Fibroblast of lung (primary cell): Measurements from ENCODE around the gene CRYBA2. TPM values are rescaled to one million over a fixed set of nuclear protein-coding genes. Genes with fewer than 3 reads are reported as not detected.
A peak's percentile ranks its signal among the peaks of the same experiment; 100 is the strongest.

Experiments used
- DNase-seq, 2 donors: peaks; one replicate each; pipeline versions ENCODE4 v3.0.0 to v3.0.0-alpha.2; 2010; ENCODE audit warnings: low read depth in 2 of 2
- H2AFZ ChIP-seq: 2 replicates; pipeline ENCODE4 v1.5.1; 2012; ENCODE audit warnings: low read length, control low read depth, inconsistent platforms
- H3K27ac ChIP-seq: 2 replicates; pipeline ENCODE4 v1.5.1; 2011; ENCODE audit warnings: low read length, control low read depth; ENCODE audit not compliant: insufficient read depth
- H3K27me3 ChIP-seq: 2 replicates; pipeline ENCODE4 v1.5.1; 2011; ENCODE audit warnings: mild to moderate bottlenecking, low read length; ENCODE audit not compliant: control insufficient read depth, insufficient read depth
- H3K36me3 ChIP-seq: 2 replicates; pipeline ENCODE4 v1.5.1; 2011; ENCODE audit warnings: low read length; ENCODE audit not compliant: control insufficient read depth, insufficient read depth
- H3K4me1 ChIP-seq: 2 replicates; pipeline ENCODE4 v1.5.1; 2011; ENCODE audit warnings: low read length; ENCODE audit not compliant: control insufficient read depth, insufficient read depth; ENCODE audit errors: extremely low read depth
- H3K4me2 ChIP-seq: 2 replicates; pipeline ENCODE4 v1.5.1; 2011; ENCODE audit warnings: low read length, control low read depth; ENCODE audit not compliant: insufficient read depth; ENCODE audit errors: extremely low read depth
- H3K4me3 ChIP-seq, 4 experiments: fragments of 200-600 bp in 1 of 4; sonication (generic) in 1 of 4; replicated peaks in 1 of 4; 2 replicates each; pipeline ENCODE4 v1.5.1; 2011 to 2016; ENCODE audit warnings: low read length in 4 of 4, low read depth in 3 of 4, mild to moderate bottlenecking in 3 of 4, control low read depth in 2 of 4, inconsistent platforms in 1 of 4, mixed read lengths in 1 of 4; ENCODE audit not compliant: insufficient read depth in 1 of 4; ENCODE audit errors: control extremely low read depth in 1 of 4
- H3K79me2 ChIP-seq: 2 replicates; pipeline ENCODE4 v1.5.1; 2012; ENCODE audit warnings: mild to moderate bottlenecking, low read length, inconsistent platforms; ENCODE audit not compliant: control insufficient read depth, insufficient read depth
- H3K9ac ChIP-seq: 2 replicates; pipeline ENCODE4 v1.5.1; 2011; ENCODE audit warnings: mild to moderate bottlenecking, low read length, control low read depth; ENCODE audit not compliant: insufficient read depth
- H3K9me3 ChIP-seq: 2 replicates; pipeline ENCODE4 v1.5.1; 2012; ENCODE audit warnings: low read depth, low read length; ENCODE audit not compliant: control insufficient read depth, insufficient read depth
- H4K20me1 ChIP-seq: 2 replicates; pipeline ENCODE4 v1.5.1; 2011; ENCODE audit warnings: low read length; ENCODE audit not compliant: control insufficient read depth, insufficient read depth; ENCODE audit errors: extremely low read depth
- CTCF ChIP-seq, 2 donors: IDR thresholded peaks in 1 of 2; conservative IDR thresholded peaks in 1 of 2; 1 replicate in 1 of 2; 2 replicates in 1 of 2; pipeline ENCODE4 v1.5.1; 2011 to 2012; ENCODE audit warnings: low read length in 2 of 2, control low read depth in 1 of 2, inconsistent platforms in 1 of 2, low read depth in 1 of 2, mild to moderate bottlenecking in 1 of 2
- EZH2 ChIP-seq: IDR thresholded peaks from 2 replicates; pipeline ENCODE4 v1.5.1; 2012; ENCODE audit warnings: low read length, control low read depth, mild to moderate bottlenecking; ENCODE audit errors: missing control alignments
- polyA plus RNA-seq, 2 donors: library from polyadenylated mRNA; depleted of rRNA in 1 of 2; stranded (reverse) in 1 of 2; unstranded in 1 of 2; fragments of >200 nt; gene quantifications; 2 replicates each; pipeline ENCODE4 v1.2.1, GENCODE V29; 2011 to 2012; ENCODE audit warnings: missing spikeins in 1 of 2
- total RNA-seq: library from RNA; depleted of rRNA; stranded (reverse); fragments of >200 nt; gene quantifications from 2 replicates; pipeline ENCODE4 v1.2.1, GENCODE V29; 2014

Gene CRYBA2
- total and polyA plus RNA-seq, 2 donors (not counting 1 experiment from before 2014, with no cell fraction given), result not detected

GRCh38 chr2:218970894-218971293 lies 22.3 kb downstream of the CRYBA2 start:
- H2AFZ ChIP-seq, result no peak overlapping the region
- H3K4me3 ChIP-seq, result no peak overlapping the region
- DNase-seq, result no peak

GRCh38 chr2:218964041-218964771 lies 29.0 kb downstream of the CRYBA2 start:
- Histone ChIP-seq H3K9me3 (no peaks in the 10 kb centered on the region), H3K36me3 (no peaks in the 10 kb centered on the region), H3K4me2 (peak overlapping the region; percentile 78), H3K4me1 (peaks cover 12% of the 10 kb centered on the region), H2AFZ (no peak overlapping the region), H3K27ac (peak overlapping the region; percentile 67), H3K9ac (no peak overlapping the region), H4K20me1 (no peaks in the 10 kb centered on the region), H3K27me3 (peaks cover 25% of the 10 kb centered on the region), H3K4me3 (peak overlapping the region in 2 of 4 experiments; percentile 19 to 48), H3K79me2 (no peaks in the 10 kb centered on the region)
- DNase-seq, result peak; percentile 76 to 88
- TF ChIP-seq CTCF (conservative IDR thresholded peaks at IDR 0.05 in 1 of 2, IDR thresholded peaks at IDR 0.05 in 1 of 2; ENCODE audit: low read depth in 1 of 2, low read length in 2 of 2), result no peak
- TF ChIP-seq EZH2, result no peak

More at GRCh38 chr2:218970894-218971293, 22.3 kb downstream of the CRYBA2 start:
- H3K4me2 ChIP-seq, result no peak overlapping the region
- TF ChIP-seq CTCF (conservative IDR thresholded peaks at IDR 0.05 in 1 of 2, IDR thresholded peaks at IDR 0.05 in 1 of 2; ENCODE audit: low read depth in 1 of 2, low read length in 2 of 2) (no peak), EZH2 (no peak)
- no peak overlapping the region for H3K27ac ChIP-seq
- H3K27me3 ChIP-seq, result peaks cover 2% of the 10 kb centered on the region
- H3K79me2 ChIP-seq, result no peaks in the 10 kb centered on the region
- H3K9ac ChIP-seq, result no peak overlapping the region
- H3K36me3 ChIP-seq, result no peaks in the 10 kb centered on the region
- H4K20me1 ChIP-seq, result no peaks in the 10 kb centered on the region
- H3K9me3 ChIP-seq, result no peaks in the 10 kb centered on the region
- no peaks in the 10 kb centered on the region for H3K4me1 ChIP-seq

GRCh38 chr2:218963601-218964000 lies 29.6 kb downstream of the CRYBA2 start:
- H2AFZ ChIP-seq, result no peak overlapping the region
- peak overlapping the region; percentile 78 for H3K4me2 ChIP-seq
- no peaks in the 10 kb centered on the region for H3K36me3 ChIP-seq
- H3K79me2 ChIP-seq, result no peaks in the 10 kb centered on the region
- peak in 1 of 2 donors; percentile 36 for DNase-seq
- peak overlapping the region; percentile 50 for H3K9ac ChIP-seq
- H3K27ac ChIP-seq, result peak overlapping the region; percentile 67
- no peaks in the 10 kb centered on the region for H4K20me1 ChIP-seq
- peak overlapping the region in 2 of 4 experiments; percentile 19 to 48 for H3K4me3 ChIP-seq
- H3K9me3 ChIP-seq, result no peaks in the 10 kb centered on the region
- peaks cover 29% of the 10 kb centered on the region for H3K27me3 ChIP-seq
- peaks cover 12% of the 10 kb centered on the region for H3K4me1 ChIP-seq
- no peak for TF ChIP-seq CTCF (conservative IDR thresholded peaks at IDR 0.05 in 1 of 2, IDR thresholded peaks at IDR 0.05 in 1 of 2; ENCODE audit: low read depth in 1 of 2, low read length in 2 of 2)
- no peak for TF ChIP-seq EZH2
